ENCODE measurements around the gene LEFTY1. TPM values are rescaled to one million over a fixed set of nuclear protein-coding genes. Genes with fewer than 3 reads are reported as not detected.

Gene LEFTY1
- polyA plus RNA-seq, 1 donor from 2014 or later: 4.1 TPM

GRCh38 chr1:225911191-225912130, 22.5 kb upstream of the LEFTY1 start:
- H3K27me3 ChIP-seq (ENCODE audit: insufficient read depth, low read depth, low read length): no peaks in the 10 kb centered on the region
- no peaks in the 10 kb centered on the region for H3K79me2 ChIP-seq (replicated peaks; ENCODE audit: insufficient read depth, low read length)
- no peak overlapping the region for H3K4me2 ChIP-seq (ENCODE audit: low read length)
- no peaks in the 10 kb centered on the region for H4K20me1 ChIP-seq (ENCODE audit: insufficient read depth)
- no peaks in the 10 kb centered on the region for H3K9me3 ChIP-seq (ENCODE audit: low read length)
- H3K4me3 ChIP-seq (ENCODE audit: low read length): no peak overlapping the region
- H2AFZ ChIP-seq (ENCODE audit: low read depth, low read length): no peak overlapping the region
- no peak overlapping the region for H3K9ac ChIP-seq (ENCODE audit: low read length)
- H3K36me3 ChIP-seq (ENCODE audit: insufficient read depth, low read length): no peaks in the 10 kb centered on the region
- H3K9me2 ChIP-seq (ENCODE audit: insufficient read depth, low read length): no peaks in the 10 kb centered on the region
- H3K27ac ChIP-seq (ENCODE audit: low read length): no peak overlapping the region
- TF ChIP-seq RAD21 (conservative IDR thresholded peaks at IDR 0.05): no peak
- TF ChIP-seq EP300 (conservative IDR thresholded peaks at IDR 0.05; ENCODE audit: poor library complexity, severe bottlenecking): no peak
- no peak for TF ChIP-seq TAF1 (IDR thresholded peaks at IDR 0.05; ENCODE audit: low read depth)
- no peak for TF ChIP-seq REST (IDR thresholded peaks at IDR 0.05; ENCODE audit: borderline replicate concordance)
- no peak for TF ChIP-seq CTCF (IDR thresholded peaks at IDR 0.05; ENCODE audit: poor library complexity, severe bottlenecking)
- TF ChIP-seq POLR2AphosphoS5 (IDR thresholded peaks at IDR 0.05): no peak
- TF ChIP-seq EZH2 (IDR thresholded peaks at IDR 0.05; ENCODE audit: borderline replicate concordance, insufficient read depth, low read length, poor library complexity, severe bottlenecking): no peak
- no peak for TF ChIP-seq MXI1 (conservative IDR thresholded peaks at IDR 0.05; ENCODE audit: poor library complexity, severe bottlenecking)
- H3F3A ChIP-seq (ENCODE audit: insufficient read depth, low read length, poor library complexity, severe bottlenecking): no peaks in the 10 kb centered on the region

DNA sequence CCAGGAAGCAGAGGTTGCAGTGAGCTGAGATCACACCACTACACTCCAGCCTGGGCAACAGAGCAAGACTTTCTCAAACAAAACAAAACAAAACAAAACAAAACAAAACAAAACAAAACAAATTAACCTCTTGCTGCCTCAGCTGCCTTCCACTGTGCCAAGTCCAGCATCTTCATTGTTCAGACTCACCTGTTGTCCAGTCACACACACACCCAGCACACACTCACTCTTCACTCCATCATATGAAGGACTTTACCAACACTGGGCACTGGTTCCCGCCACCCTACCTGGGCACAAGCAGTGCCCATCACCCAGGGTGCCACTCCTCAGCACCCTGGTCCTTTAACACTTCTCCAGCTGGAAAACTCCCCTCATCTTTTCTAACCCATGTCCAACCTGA, 20.5 kb upstream of the LEFTY1 start:
- H3K79me2 ChIP-seq (replicated peaks; ENCODE audit: insufficient read depth, low read length): no peaks in the 10 kb centered on the region
- H3K4me3 ChIP-seq (ENCODE audit: low read length): no peak overlapping the region
- TF ChIP-seq EP300 (conservative IDR thresholded peaks at IDR 0.05; ENCODE audit: poor library complexity, severe bottlenecking) (no peak), CTCF (IDR thresholded peaks at IDR 0.05; ENCODE audit: poor library complexity, severe bottlenecking) (no peak), POLR2AphosphoS5 (IDR thresholded peaks at IDR 0.05) (no peak), MXI1 (conservative IDR thresholded peaks at IDR 0.05; ENCODE audit: poor library complexity, severe bottlenecking) (no peak), TAF1 (IDR thresholded peaks at IDR 0.05; ENCODE audit: low read depth) (no peak), RAD21 (conservative IDR thresholded peaks at IDR 0.05) (no peak), EZH2 (IDR thresholded peaks at IDR 0.05; ENCODE audit: borderline replicate concordance, insufficient read depth, low read length, poor library complexity, severe bottlenecking) (no peak), SMC3 (conservative IDR thresholded peaks at IDR 0.05; ENCODE audit: poor library complexity) (no peak), REST (IDR thresholded peaks at IDR 0.05; ENCODE audit: borderline replicate concordance) (no peak)
- no peak overlapping the region for H3K27ac ChIP-seq (ENCODE audit: low read length)
- H2AFZ ChIP-seq (ENCODE audit: low read depth, low read length): no peak overlapping the region
- H3K4me2 ChIP-seq (ENCODE audit: low read length): no peak overlapping the region
- no peak overlapping the region for H3K9ac ChIP-seq (ENCODE audit: low read length)
- H3K9me3 ChIP-seq (ENCODE audit: low read length): no peaks in the 10 kb centered on the region
- no peaks in the 10 kb centered on the region for H3F3A ChIP-seq (ENCODE audit: insufficient read depth, low read length, poor library complexity, severe bottlenecking)
- H4K20me1 ChIP-seq (ENCODE audit: insufficient read depth): no peaks in the 10 kb centered on the region
- H3K9me2 ChIP-seq (ENCODE audit: insufficient read depth, low read length): no peaks in the 10 kb centered on the region
- H3K36me3 ChIP-seq (ENCODE audit: insufficient read depth, low read length): no peaks in the 10 kb centered on the region
- no peaks in the 10 kb centered on the region for H3K27me3 ChIP-seq (ENCODE audit: insufficient read depth, low read depth, low read length)
